K562 (cell line): ENCODE data around the gene ODAD3. TPM values are rescaled to one million over a fixed set of nuclear protein-coding genes. Genes with fewer than 3 reads are reported as not detected.
A peak's percentile ranks its signal among the peaks of the same experiment; 100 is the strongest.

Experiments used
- AFF1 ChIP-seq, 2 experiments: fragments of 450-650 bp; IDR thresholded peaks; 2 replicates each; pipeline ENCODE4 v1.6.1; 2018; ENCODE audit warnings: mild to moderate bottlenecking in 2 of 2, low read depth in 1 of 2; ENCODE audit not compliant: partially characterized antibody in 2 of 2
- DEAF1 ChIP-seq: fragments of 450-650 bp; formaldehyde crosslinking; IDR thresholded peaks from 2 replicates; pipeline ENCODE4 v1.4.0; 2020; ENCODE audit warnings: mild to moderate bottlenecking, moderate library complexity
- ETS1 ChIP-seq: conservative IDR thresholded peaks from 2 replicates; pipeline ENCODE4 v1.6.1; 2011; ENCODE audit warnings: low read depth, mild to moderate bottlenecking, low read length; ENCODE audit not compliant: control insufficient read depth
- FUS ChIP-seq: fragments of 200-400 bp; formaldehyde crosslinking; optimal IDR thresholded peaks from 2 replicates; pipeline ENCODE3; 2017; ENCODE audit warnings: low read depth, low read length
- ID3 ChIP-seq, 2 experiments: fragments of 250-450 bp in 1 of 2; fragments of 450-650 bp in 1 of 2; sonication (Bioruptor Pico) in 1 of 2; IDR thresholded peaks; 2 replicates each; pipeline versions ENCODE4 v1.6.1 to v1.8.0; 2016 to 2021; ENCODE audit warnings: mild to moderate bottlenecking in 2 of 2, moderate library complexity in 2 of 2, missing compliant biosample characterization in 1 of 2, missing genetic modification characterization in 1 of 2
- MAX ChIP-seq: sonication (generic); formaldehyde crosslinking; IDR thresholded peaks from 2 replicates; pipeline ENCODE4 v1.9.0; 2022; ENCODE audit warnings: mild to moderate bottlenecking, missing genetic modification reagents
- MEF2D ChIP-seq: conservative IDR thresholded peaks from 2 replicates; pipeline ENCODE4 v1.6.1; 2016; ENCODE audit warnings: low read depth, missing genetic modification characterization, missing compliant biosample characterization
- NBN ChIP-seq: fragments of 450-650 bp; IDR thresholded peaks from 2 replicates; pipeline ENCODE4 v1.6.1; 2016; ENCODE audit warnings: low read depth, mild to moderate bottlenecking
- OTX1 ChIP-seq: fragments of 450-650 bp; formaldehyde crosslinking; IDR thresholded peaks from 2 replicates; pipeline ENCODE4 v1.4.0; 2022; ENCODE audit warnings: mild to moderate bottlenecking
- SAFB ChIP-seq: fragments of 200-400 bp; formaldehyde crosslinking; IDR thresholded peaks from 2 replicates; pipeline ENCODE4 v1.6.1; 2017; ENCODE audit warnings: low read depth, low read length, borderline replicate concordance
- SOX6 ChIP-seq: fragments of 450-650 bp; IDR thresholded peaks from 2 replicates; pipeline ENCODE4 v1.6.1; 2014; ENCODE audit warnings: mild to moderate bottlenecking
- SREBF2 ChIP-seq: sonication (generic); formaldehyde crosslinking; IDR thresholded peaks from 2 replicates; pipeline ENCODE4 v1.4.0; 2020; ENCODE audit warnings: mild to moderate bottlenecking, missing genetic modification reagents
- TSHZ1 ChIP-seq: fragments of 250-450 bp; sonication (Bioruptor Pico); IDR thresholded peaks from 2 replicates; pipeline ENCODE4 v1.4.0; 2020; ENCODE audit warnings: mild to moderate bottlenecking, moderate library complexity
- ZFX ChIP-seq: sonication (generic); formaldehyde crosslinking; IDR thresholded peaks from 2 replicates; pipeline ENCODE4 v1.8.0; 2022; ENCODE audit warnings: mild to moderate bottlenecking, missing genetic modification reagents, moderate library complexity
- ZNF668 ChIP-seq: fragments of 250-450 bp; sonication (Bioruptor Pico); IDR thresholded peaks from 2 replicates; pipeline ENCODE4 v1.8.0; 2022; ENCODE audit warnings: mild to moderate bottlenecking, inconsistent platforms
- polyA plus RNA-seq, 8 experiments: library from polyadenylated mRNA; depleted of rRNA in 4 of 8; stranded (reverse) in 5 of 8; unstranded in 3 of 8; fragments of >200 nt; fragmentation: Nextera tagmentation in 2 of 8; fragmentation: Illumina TruSeq in 1 of 8; extraction: Ambion mirVana in 2 of 8; extraction: Trizol in 1 of 8; gene quantifications; 2 replicates each; pipeline versions ENCODE4 v1.2.1 to v1.2.3, GENCODE V29; 2011 to 2014; ENCODE audit warnings: inconsistent platforms in 1 of 8, missing spikeins in 1 of 8
- total RNA-seq, 7 experiments: library from RNA; depleted of rRNA in 6 of 7; stranded (reverse); fragments of >200 nt in 6 of 7; fragmentation: Illumina TruSeq in 2 of 7; extraction: Trizol in 2 of 7; gene quantifications; 2 replicates each; pipeline versions ENCODE4 v1.2.1 to v1.2.3, GENCODE V29; 2011 to 2021; ENCODE audit warnings: low replicate concordance in 1 of 7

The ODAD3 gene
- total and polyA plus RNA-seq, 9 of the 15 experiments (the other 6 are each of a cell fraction or from before 2014, with no cell fraction given): 0.07 to 0.72 (median 0.14) TPM; not detected in 2

- TF ChIP-seq ZFX (CRISPR knock-in tag) (peak; percentile 100), AFF1 (IDR thresholded peaks at IDR 0.05; ENCODE audit: low read depth in 1 of 2, partially characterized antibody in 2 of 2) (peak in 1 of 2 experiments; percentile 37), SAFB (no peak), ID3 (CRISPR knock-in tag; IDR thresholded peaks at IDR 0.05) (no peak), ID3 (tag; IDR thresholded peaks at IDR 0.05) (no peak; the same call in 1 of the 2 replicates), SOX6 (peak; percentile 66), SREBF2 (CRISPR knock-in tag) (no peak), ZNF668 (CRISPR knock-in tag) (no peak), MAX (CRISPR knock-in tag) (peak; percentile 86), FUS (no peak), MEF2D (tag) (no peak), TSHZ1 (CRISPR knock-in tag) (no peak), NBN (0 out of 2 replicates have a peak, but pooled peaks have one; percentile 11), ETS1 (peak; percentile 58; the same call in 1 of the 2 replicates), OTX1 (CRISPR knock-in tag) (peak; percentile 87; the same call in 1 of the 2 replicates), DEAF1 (CRISPR knock-in tag) (0 out of 2 replicates have a peak, but pooled peaks have one; percentile 5)
These were observed 60.3 kb downstream of the ODAD3 start, which contains the start of gene SWSAP1 (continued) for GRCh38 chr19:11374433-11375142.
